GM18861 (cell line): ENCODE measurements around the gene OPRL1.

Experiments
- ATAC-seq: cut with Tn5 transposase; IDR thresholded peaks from one replicate; pipeline ENCODE4 v1.9.1; 2021; ENCODE audit not compliant: unreplicated experiment

The OPRL1 gene

GRCh38 chr20:64101731-64102621, 22.1 kb downstream of the OPRL1 start:
- no peak for ATAC-seq

DNA sequence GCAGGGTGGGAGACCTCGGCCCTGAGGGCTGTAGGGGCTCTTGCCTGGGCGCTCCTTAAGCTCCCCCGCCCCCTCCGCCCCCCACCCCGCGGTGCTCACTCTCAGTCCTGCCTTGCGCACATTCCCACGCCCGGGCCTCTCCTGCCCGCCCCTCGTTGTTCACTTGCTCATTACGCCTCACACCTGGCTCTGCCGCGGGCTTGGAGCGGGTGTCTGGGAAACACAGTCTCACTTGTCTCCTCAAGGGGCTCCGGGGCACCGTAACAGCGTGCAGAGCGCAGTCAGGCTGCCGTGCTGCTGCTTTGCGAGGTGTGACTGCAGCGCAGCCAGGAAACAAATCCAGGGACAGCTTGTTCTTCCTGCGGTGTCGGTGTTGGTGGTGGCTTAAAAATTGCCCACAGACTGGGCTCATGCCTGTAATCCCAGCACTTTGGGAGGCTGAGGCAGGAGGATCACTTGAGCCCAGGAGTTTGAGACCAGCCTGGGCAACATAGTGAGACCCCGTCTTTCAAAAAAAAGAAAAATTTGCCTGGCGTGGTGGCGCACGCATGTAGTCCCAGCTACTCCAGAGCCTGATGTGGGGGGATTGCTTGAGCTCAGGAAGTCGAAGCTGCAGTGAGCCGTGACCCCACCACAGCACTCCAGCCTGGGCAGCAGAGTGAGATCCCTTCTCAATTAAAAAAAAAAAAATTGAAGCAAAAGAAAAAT, 22.9 kb downstream of the OPRL1 start:
- ATAC-seq, result no peak

DNA sequence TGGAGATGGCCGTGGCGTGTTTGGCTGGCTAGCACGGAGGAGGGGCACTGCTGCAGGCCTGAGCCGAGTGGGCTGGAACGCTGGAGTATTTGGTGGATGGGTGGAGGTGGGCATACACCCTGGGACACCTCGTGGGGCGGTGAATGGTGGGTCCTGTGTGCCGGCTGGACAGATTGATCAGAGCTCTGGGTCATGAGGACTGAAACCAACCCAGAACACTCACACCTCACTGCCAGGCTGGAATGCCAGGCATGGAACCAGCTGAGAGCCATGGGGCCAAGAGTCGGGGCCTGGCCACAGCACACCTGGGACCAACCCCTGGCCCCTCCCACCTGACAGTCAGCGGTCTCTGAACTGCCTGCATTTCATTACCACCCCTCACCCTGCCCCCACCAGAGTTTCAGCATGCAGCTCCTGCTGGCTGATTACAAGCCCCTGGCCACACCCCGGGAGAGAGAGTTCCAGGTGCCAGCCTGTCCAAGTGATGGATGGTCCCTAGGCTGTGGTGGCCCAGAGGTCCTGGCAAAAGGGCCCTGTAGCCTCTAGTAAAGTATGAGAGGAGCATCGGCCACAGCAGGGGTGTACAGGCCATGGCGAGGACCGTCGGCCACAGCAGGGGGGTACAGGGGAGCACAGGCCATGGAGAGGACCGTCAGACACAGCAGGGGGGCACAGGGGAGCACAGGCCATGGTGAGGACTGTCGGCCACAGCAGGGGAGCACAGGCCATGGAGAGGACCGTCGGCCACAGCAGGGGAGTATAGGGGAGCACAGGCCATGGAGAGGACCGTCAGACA, 24.2 kb downstream of the OPRL1 start:
- ATAC-seq, result no peak

GRCh38 chr20:64104667-64105451, 25.0 kb downstream of the OPRL1 start:
- no peak for ATAC-seq

- ATAC-seq, result no peak
Observed at GRCh38 chr20:64105846-64106434, 26.1 kb downstream of the OPRL1 start.

DNA sequence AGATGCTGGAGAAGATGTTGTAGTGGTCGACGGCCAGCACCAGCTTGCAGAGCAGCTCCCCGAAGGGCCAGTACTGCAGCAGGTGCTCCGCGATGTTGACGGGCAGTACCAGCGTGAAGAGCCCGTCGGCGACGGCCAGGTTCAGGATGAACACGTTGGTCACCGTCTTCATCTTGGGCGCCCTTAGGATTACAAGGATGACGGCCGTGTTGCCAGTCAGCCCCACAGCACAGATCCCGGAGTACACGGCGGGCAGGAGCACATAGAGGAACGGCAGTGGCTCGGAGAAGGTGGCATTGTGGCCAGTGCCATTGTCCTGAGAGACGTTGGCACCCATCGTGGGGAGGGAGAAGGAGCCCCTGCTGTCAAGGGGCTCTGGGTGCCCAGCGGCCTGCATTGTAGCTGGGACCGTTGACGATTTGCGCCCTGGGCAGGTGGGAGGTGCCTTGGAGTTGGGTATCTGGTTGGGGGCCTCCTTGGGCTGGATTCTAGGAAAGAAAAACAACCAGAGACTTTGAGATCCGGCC, 26.6 kb downstream of the OPRL1 start:
- no peak for ATAC-seq

- ATAC-seq, result no peak
Observed at GRCh38 chr20:64106981-64107735, 27.3 kb downstream of the OPRL1 start, which contains the start of gene NPBWR2. TSS of gene NPBWR2 (minus strand) at chr20:64107565. CDS start at chr20:64106831, 734 bp downstream.

DNA sequence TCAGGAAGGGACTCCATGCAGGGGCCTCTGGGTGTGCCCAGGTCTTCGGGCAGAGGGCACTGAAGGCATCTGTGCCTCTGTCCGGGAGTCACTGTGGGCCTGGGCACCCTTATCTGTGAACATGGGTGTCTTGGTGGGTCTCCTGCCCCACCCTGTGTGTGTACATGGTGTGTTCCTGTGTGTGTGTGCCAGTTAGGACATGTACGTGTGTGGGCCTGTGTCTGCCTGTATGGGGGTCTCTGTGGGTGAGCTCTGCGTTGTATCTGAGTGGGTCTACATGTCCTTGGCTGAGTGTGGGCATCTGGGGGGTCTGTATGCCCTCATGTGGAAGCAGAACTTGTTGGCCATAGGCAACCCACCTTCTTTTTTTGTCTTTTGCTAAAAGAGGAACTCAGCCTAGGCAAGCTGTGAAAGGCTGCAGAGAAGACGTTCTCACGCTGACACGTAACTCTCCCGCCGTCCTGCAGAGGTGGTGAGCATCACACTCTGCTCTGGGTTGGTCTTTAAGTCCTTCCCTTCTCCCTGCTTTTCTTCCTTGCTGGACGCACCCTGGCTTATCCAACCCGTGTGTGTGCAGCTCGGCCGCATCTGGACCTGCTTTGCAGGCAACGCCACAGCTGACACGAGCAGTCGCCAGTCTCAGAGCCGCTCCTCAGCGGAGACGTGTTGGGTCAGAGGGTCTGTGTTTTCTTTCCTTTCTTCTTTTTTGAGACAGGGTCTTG, 28.0 kb downstream of the OPRL1 start:
- ATAC-seq, result no peak

DNA sequence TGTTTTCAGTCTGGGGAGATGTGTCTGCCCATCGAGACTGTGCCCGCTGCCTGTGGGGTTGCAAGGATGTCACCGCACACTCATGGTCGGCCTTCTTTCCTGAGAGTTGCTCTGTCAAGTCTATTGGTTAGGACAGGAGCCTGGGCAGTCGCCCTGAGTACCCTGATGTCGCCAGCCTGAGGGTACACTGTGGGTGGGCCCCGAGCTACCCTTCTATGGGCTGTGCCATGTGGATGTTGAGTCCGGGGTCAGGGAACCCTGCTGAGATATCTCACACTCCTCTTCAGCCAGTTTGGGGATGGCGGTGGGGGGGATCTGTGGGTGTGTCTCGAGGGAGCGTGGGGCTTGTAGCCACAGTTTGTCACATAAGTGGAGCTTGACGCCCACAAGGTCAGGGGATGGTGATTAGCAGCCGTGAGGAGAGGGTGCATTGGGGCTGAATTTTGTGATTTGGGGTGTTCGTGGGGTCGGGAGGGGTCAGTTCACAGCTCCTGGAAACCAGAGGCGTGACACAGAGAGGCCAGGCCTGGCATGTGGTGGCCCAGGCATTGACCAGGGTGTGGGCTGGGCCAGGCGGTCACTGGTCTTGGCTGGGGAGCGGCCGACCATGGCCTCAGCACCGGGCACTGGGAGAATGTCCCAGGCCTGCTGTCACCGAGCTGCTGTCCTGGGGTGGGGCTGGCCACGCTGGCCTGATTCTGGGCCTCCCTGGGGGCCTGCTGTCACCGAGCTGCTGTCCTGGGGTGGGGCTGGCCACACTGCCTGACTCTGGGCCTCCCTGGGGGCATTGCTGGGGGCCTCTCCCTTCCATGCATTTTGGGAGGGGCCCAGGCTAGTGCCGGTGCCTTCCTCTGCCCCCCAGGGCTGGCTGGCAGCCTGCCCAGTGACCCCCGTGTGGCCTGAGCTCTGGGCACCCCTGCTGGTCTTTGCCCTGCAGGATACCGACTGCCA, 29.1 kb downstream of the OPRL1 start:
- ATAC-seq, result no peak

DNA sequence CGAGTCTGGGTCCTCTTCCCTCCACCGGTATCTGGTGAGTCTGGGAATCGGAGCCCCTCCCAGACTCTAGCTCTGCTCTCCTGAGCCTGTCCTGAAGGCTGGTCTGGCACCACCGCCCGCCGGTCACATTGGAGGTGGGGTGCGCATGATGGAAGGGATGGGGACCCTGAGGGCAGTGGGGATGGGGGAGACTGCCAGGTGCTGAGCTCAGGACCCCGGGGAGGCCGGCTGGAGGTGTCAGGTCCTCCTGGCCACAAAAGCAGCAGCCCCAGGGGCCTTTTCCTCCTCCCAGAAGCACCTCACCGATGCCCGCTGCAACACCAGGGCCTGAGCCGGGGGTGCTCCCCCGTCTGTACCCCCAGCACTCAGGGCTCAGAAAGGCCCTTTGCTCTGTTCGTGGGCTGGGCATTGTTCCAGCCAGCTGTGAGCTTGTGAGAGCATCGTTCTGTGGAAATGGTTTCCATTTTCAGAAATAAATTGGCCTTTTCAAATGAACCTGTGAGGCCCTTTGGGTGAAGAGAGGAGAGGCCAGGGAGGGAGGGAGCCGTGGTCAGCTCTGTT, 30.0 kb downstream of the OPRL1 start:
- no peak for ATAC-seq

DNA sequence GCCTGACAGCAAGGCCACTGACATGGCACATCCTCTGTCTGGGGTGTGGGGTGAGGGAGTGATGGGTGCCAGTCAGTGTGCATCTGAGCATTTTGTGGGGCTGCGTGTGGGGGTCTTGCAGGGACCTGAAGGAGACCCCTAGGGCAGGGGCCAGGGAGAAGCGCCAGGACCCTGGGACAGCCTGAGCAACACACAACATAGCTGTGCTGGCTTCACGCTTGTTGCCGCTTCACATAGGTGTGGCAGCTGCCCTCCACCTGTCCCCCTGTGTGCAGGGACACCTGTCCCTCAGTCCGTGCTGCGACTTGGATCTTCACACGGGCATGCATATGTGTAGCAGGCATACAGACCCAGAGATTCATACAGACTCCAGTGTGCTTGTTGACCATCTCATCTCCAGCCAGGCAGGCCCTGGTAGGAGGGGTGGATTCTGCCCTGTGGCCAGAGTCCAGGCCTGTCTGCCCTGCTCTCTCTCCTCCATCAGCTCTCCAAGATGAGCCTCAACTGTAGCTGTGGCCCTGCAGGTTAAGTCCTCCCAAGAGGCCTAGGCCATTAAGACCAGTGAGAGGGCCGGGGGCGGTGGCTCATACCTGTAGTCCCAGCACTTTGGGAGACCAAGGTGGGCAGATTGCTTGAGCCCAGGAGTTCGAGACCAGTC, 30.7 kb downstream of the OPRL1 start:
- ATAC-seq, result no peak

DNA sequence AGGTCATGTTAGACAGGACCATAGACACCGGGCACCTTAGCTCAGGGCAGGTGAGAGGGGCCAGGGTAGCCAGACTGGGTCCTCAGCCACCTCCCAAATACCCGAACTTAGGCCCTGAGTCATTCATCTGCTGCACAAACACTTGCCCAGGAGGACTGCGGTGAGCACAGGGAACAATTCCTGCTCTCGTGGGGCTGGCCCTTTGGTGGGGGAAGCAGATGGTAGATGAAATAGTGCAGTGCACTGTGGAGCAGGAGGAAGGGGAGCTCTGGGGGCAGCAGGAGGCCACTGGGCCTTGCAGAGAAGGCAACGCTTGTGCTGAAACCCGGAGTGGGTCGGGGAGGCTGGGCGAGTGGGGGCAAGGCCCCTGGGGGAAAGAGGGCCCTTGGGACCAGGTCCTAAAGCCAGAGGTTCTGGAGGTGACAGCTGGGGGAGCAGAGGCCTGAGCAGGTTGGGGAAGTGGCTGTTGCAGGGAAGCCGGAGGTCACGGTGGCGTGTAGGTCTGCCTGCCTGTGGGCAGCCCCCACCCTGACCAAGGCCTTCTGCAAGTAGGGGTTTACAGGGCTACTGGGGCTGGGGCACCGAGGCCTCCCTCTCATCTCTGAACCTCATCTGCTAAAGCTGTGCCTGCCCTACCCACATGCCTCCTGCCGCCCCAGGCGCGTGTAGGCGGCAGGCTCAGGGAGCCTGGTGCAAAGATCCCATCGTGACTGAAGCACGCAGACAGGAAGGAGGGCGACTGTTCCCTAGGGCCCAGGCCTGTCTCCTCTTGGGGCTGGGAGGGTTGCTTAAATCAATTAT, 32.2 kb downstream of the OPRL1 start:
- no peak for ATAC-seq

- no peak for ATAC-seq
Observed at GRCh38 chr20:64112691-64113443, 33.0 kb downstream of the OPRL1 start.

DNA sequence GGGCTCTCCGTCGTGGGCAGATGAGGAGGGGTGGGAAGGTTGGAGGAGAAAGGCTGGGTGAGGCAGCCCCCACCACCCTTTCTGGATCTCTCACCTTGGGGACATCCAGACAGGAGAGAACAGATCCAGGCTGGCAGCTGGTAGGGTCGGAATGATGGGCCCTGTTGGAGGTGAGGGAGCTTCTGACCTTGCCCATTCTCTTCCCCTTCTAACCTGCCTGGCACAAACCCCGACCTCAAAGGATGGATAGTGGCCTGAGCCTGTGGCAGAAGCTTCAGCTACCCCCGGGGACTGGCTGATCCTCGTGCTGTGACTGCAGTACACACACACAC, 33.5 kb downstream of the OPRL1 start:
- no peak for ATAC-seq

GRCh38 chr20:64113796-64114355, 34.0 kb downstream of the OPRL1 start:
- no peak for ATAC-seq
